H1 (cell line): ENCODE results near the gene ZNF442. TPM values are rescaled to one million over a fixed set of nuclear protein-coding genes. Genes with fewer than 3 reads are reported as not detected.

Experiments
- CTCF ChIA-PET: fragments of 300-600 bp; sonication (Branson Sonifier 250); formaldehyde crosslinking; loops from one replicate; lab custom pipeline; 2021; ENCODE audit not compliant: partially characterized antibody; lab: Charles Lee
- POLR2A ChIA-PET: fragments of 300-600 bp; sonication (Branson Sonifier 250); formaldehyde crosslinking; loops from one replicate; lab custom pipeline; 2021; ENCODE audit warnings: inconsistent platforms; ENCODE audit not compliant: partially characterized antibody; lab: Charles Lee
- DNase-seq, 2 experiments: peaks; one replicate each; pipeline versions ENCODE4 v3.0.0 to v3.0.0-alpha.2; 2010 to 2022; ENCODE audit warnings: low spot score in 2 of 2, low read depth in 1 of 2, mixed read lengths in 1 of 2
- FAIRE-seq: peaks from 2 replicates; lab custom pipeline; 2011; peaks lifted over from hg19 to GRCh38; lab: Jason Lieb, UNC
- H2AFZ ChIP-seq: 2 replicates; pipeline ENCODE4 v1.8.1; 2012; ENCODE audit warnings: low read length, inconsistent platforms
- H2AK5ac ChIP-seq: 2 replicates; pipeline ENCODE4 v1.6.1; 2013; ENCODE audit warnings: low read depth, low read length
- H2BK120ac ChIP-seq: replicated peaks from 2 replicates; pipeline ENCODE3; 2013; ENCODE audit warnings: low read depth, low read length, inconsistent platforms
- H2BK12ac ChIP-seq: 2 replicates; pipeline ENCODE4 v1.6.1; 2013; ENCODE audit warnings: low read depth, low read length
- H2BK15ac ChIP-seq: 2 replicates; pipeline ENCODE4 v1.6.1; 2013; ENCODE audit warnings: low read length
- H2BK20ac ChIP-seq: 2 replicates; pipeline ENCODE4 v1.6.1; 2013; ENCODE audit warnings: low read length
- H2BK5ac ChIP-seq: 2 replicates; pipeline ENCODE4 v1.6.1; 2013; ENCODE audit warnings: low read depth, low read length
- H3K14ac ChIP-seq: 2 replicates; pipeline ENCODE4 v1.6.1; 2013; ENCODE audit warnings: inconsistent platforms; ENCODE audit not compliant: insufficient read length
- H3K18ac ChIP-seq: 2 replicates; pipeline ENCODE4 v1.6.1; 2013; ENCODE audit warnings: low read length; ENCODE audit errors: extremely low read depth
- H3K23ac ChIP-seq: 2 replicates; pipeline ENCODE4 v1.6.1; 2013; ENCODE audit warnings: inconsistent platforms; ENCODE audit not compliant: insufficient read length
- H3K23me2 ChIP-seq: 2 replicates; pipeline ENCODE4 v1.6.1; 2013; ENCODE audit warnings: low read depth, low read length
- H3K27ac ChIP-seq: 2 replicates; pipeline ENCODE4 v1.6.1; 2011; ENCODE audit warnings: low read depth, low read length, inconsistent platforms
- H3K27me3 ChIP-seq, 4 experiments: replicated peaks in 1 of 4; 1 replicate in 1 of 4; 2 replicates in 3 of 4; pipeline versions ENCODE4 v1.6.1 to v1.8.1; 2011 to 2013; ENCODE audit warnings: low read length in 3 of 4, mild to moderate bottlenecking in 3 of 4, inconsistent platforms in 2 of 4, mixed read lengths in 2 of 4, moderate library complexity in 1 of 4; ENCODE audit not compliant: control insufficient read depth in 3 of 4, insufficient read depth in 3 of 4; ENCODE audit errors: extremely low read depth in 1 of 4
- H3K36me3 ChIP-seq, 4 experiments: 2 replicates each; pipeline versions ENCODE4 v1.6.1 to v1.8.1; 2011 to 2013; ENCODE audit warnings: mild to moderate bottlenecking in 4 of 4, low read length in 3 of 4, moderate library complexity in 2 of 4, control low read depth in 1 of 4, inconsistent platforms in 1 of 4; ENCODE audit not compliant: insufficient read depth in 4 of 4, control insufficient read depth in 2 of 4
- H3K4ac ChIP-seq: replicated peaks from 2 replicates; pipeline ENCODE3; 2013; ENCODE audit warnings: low read length, low read depth, mixed read lengths, inconsistent platforms; ENCODE audit not compliant: insufficient read length
- H3K4me1 ChIP-seq, 4 experiments: replicated peaks in 1 of 4; 1 replicate in 1 of 4; 2 replicates in 3 of 4; pipeline versions ENCODE4 v1.6.1 to v1.8.1; 2011 to 2013; ENCODE audit warnings: low read length in 3 of 4, inconsistent platforms in 2 of 4, mixed read lengths in 1 of 4; ENCODE audit not compliant: insufficient read depth in 4 of 4, control insufficient read depth in 3 of 4
- H3K4me2 ChIP-seq, 2 experiments: 2 replicates each; pipeline versions ENCODE4 v1.6.1 to v1.8.1; 2011 to 2013; ENCODE audit warnings: low read depth in 2 of 2, low read length in 2 of 2, control low read depth in 1 of 2, inconsistent platforms in 1 of 2, mild to moderate bottlenecking in 1 of 2; ENCODE audit not compliant: insufficient read depth in 1 of 2
- H3K4me3 ChIP-seq, 4 experiments: fragments of 200-600, 300-600 bp in 1 of 4; sonication (generic), shearing (Covaris generic), sonication (Bioruptor Twin) in 1 of 4; 2 replicates each; pipeline versions ENCODE4 v1.5.1 to v1.8.1; 2011 to 2016; ENCODE audit warnings: low read length in 4 of 4, low read depth in 3 of 4, control low read depth in 2 of 4, inconsistent platforms in 2 of 4, mild to moderate bottlenecking in 2 of 4, mixed read lengths in 1 of 4, moderate library complexity in 1 of 4; ENCODE audit not compliant: insufficient read depth in 2 of 4; ENCODE audit errors: extremely low read depth in 1 of 4
- H3K56ac ChIP-seq: replicated peaks from 2 replicates; pipeline ENCODE3; 2013; ENCODE audit warnings: low read depth, mild to moderate bottlenecking, mixed read lengths, low read length, inconsistent platforms; ENCODE audit not compliant: insufficient read length
- H3K79me1 ChIP-seq: 2 replicates; pipeline ENCODE4 v1.6.1; 2013; ENCODE audit warnings: low read depth, low read length, control low read depth
- H3K79me2 ChIP-seq, 2 experiments: 2 replicates each; pipeline versions ENCODE4 v1.6.1 to v1.8.1; 2012 to 2013; ENCODE audit warnings: low read length in 2 of 2, mild to moderate bottlenecking in 2 of 2, inconsistent platforms in 1 of 2; ENCODE audit not compliant: insufficient read depth in 2 of 2, control insufficient read depth in 1 of 2
- H3K9ac ChIP-seq, 4 experiments: replicated peaks in 1 of 4; 1 replicate in 1 of 4; 2 replicates in 3 of 4; pipeline versions ENCODE4 v1.6.1 to v1.8.1; 2011 to 2013; ENCODE audit warnings: low read depth in 3 of 4, low read length in 3 of 4, control low read depth in 2 of 4, mild to moderate bottlenecking in 2 of 4, moderate library complexity in 2 of 4, inconsistent platforms in 1 of 4; ENCODE audit errors: extremely low read depth in 1 of 4
- H3K9me3 ChIP-seq, 2 experiments: 2 replicates each; pipeline versions ENCODE4 v1.6.1 to v1.8.1; 2012 to 2013; ENCODE audit warnings: mild to moderate bottlenecking in 2 of 2, moderate library complexity in 2 of 2, control low read depth in 1 of 2, inconsistent platforms in 1 of 2, low read depth in 1 of 2, low read length in 1 of 2, mixed read lengths in 1 of 2; ENCODE audit not compliant: insufficient read depth in 2 of 2
- H4K20me1 ChIP-seq, 2 experiments: replicated peaks in 1 of 2; 2 replicates each; pipeline versions ENCODE3 to v1.8.1; 2011 to 2013; ENCODE audit warnings: inconsistent platforms in 2 of 2, low read length in 2 of 2, mild to moderate bottlenecking in 1 of 2; ENCODE audit not compliant: insufficient read depth in 2 of 2, control insufficient read depth in 1 of 2
- H4K5ac ChIP-seq: 2 replicates; pipeline ENCODE4 v1.6.1; 2013; ENCODE audit warnings: low read length, low read depth, mixed read lengths, inconsistent platforms; ENCODE audit not compliant: insufficient read length
- H4K8ac ChIP-seq: 2 replicates; pipeline ENCODE4 v1.8.0; 2013; ENCODE audit warnings: mild to moderate bottlenecking, moderate library complexity, low read length, inconsistent platforms; ENCODE audit not compliant: insufficient read depth; ENCODE audit errors: extremely low read depth
- H4K91ac ChIP-seq: replicated peaks from 2 replicates; pipeline ENCODE3; 2013; ENCODE audit warnings: low read length, mixed read lengths, inconsistent platforms; ENCODE audit not compliant: insufficient read length
- BACH1 ChIP-seq: IDR thresholded peaks from 2 replicates; pipeline ENCODE4 v1.6.1; 2012; ENCODE audit warnings: low read length, improper control_type of control experiment
- CREB1 ChIP-seq: IDR thresholded peaks from 2 replicates; pipeline ENCODE4 v1.6.1; 2012; ENCODE audit warnings: inconsistent platforms
- KDM4A ChIP-seq: IDR thresholded peaks from one replicate; pipeline ENCODE4 v1.7.1; 2012; ENCODE audit warnings: low read depth, mild to moderate bottlenecking, moderate library complexity, low read length, inconsistent platforms; ENCODE audit not compliant: severe bottlenecking
- SIN3A ChIP-seq, 2 experiments: IDR thresholded peaks in 1 of 2; conservative IDR thresholded peaks in 1 of 2; 2 replicates each; pipeline ENCODE4 v1.6.1; 2011 to 2012; ENCODE audit warnings: low read length in 2 of 2, improper control_type of control experiment in 1 of 2, low read depth in 1 of 2, mild to moderate bottlenecking in 1 of 2
- TBP ChIP-seq: IDR thresholded peaks from 2 replicates; pipeline ENCODE4 v1.6.1; 2011; ENCODE audit warnings: low read depth, low read length, improper control_type of control experiment
- WGBS, 2 experiments: shearing (Covaris generic) in 1 of 2; methylation state at CpG; one replicate each; pipeline versions ENCODE4 v1.1.6 to v1.1.7; 2013 to 2015; ENCODE audit warnings: low lambda C conversion rate in 2 of 2, mixed read lengths in 2 of 2, inconsistent platforms in 1 of 2, low coverage in 1 of 2, missing lambda C conversion rate in 1 of 2; ENCODE audit not compliant: insufficient replicate concordance in 2 of 2, insufficient coverage in 1 of 2, insufficient read length in 1 of 2; ENCODE audit errors: extremely low coverage in 1 of 2, missing lambda C conversion rate in 1 of 2; 5-methylcytosine and 5-hydroxymethylcytosine counted together
- polyA plus RNA-seq, 7 experiments: library from polyadenylated mRNA; depleted of rRNA in 3 of 7; stranded (reverse) in 5 of 7; unstranded in 2 of 7; fragments of >200 nt in 5 of 7; fragments of 200-250 nt in 2 of 7; gene quantifications; 1 replicate in 5 of 7; 2 replicates in 1 of 7; 4 replicates in 1 of 7; pipeline versions ENCODE4 v1.2.1 to v1.2.3, GENCODE V29; 2011 to 2013; ENCODE audit warnings: missing spikeins in 2 of 7, mixed read lengths in 2 of 7
- total RNA-seq: library from RNA; stranded (reverse); fragmentation: NEBNext Ultra II Directional; extraction: Animal tissue kit (Norgen Biotek cat#: 25700); gene quantifications from 2 replicates; pipeline ENCODE4 v1.2.1, GENCODE V29; 2021

Gene ZNF442
- total and polyA plus RNA-seq, 2 of the 8 experiments (the other 6 are each of a cell fraction or from before 2014, with no cell fraction given) = 0.60 to 2.4 TPM

DNA sequence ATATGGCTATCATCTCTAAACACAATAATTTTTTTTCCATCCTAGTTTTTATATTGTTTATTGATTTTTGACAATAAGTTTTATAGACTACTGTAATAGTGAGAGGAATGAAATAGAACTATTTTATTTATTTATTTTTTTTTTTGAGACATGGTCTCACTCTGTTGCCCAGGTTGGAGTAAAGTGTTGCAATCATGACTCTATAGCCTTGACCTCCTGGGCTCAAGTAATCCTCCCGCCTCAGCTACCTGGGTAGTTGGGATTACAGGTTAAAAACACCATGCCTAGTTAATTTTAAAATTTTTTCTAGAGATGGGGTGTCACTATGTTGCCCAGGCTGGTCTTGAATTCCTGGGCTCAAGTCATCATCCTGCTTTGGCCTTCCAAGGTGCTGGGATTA lies 8.5 kb upstream of the ZNF442 start:
- Histone ChIP-seq H2BK5ac (no peak overlapping the region), H3K4me3 (no peak overlapping the region), H4K20me1 (no peaks in the 10 kb centered on the region), H3K18ac (no peak overlapping the region), H2AK5ac (no peak overlapping the region), H2BK15ac (no peak overlapping the region), H3K23ac (no peak overlapping the region), H3K27me3 (no peaks in the 10 kb centered on the region), H3K79me1 (no peaks in the 10 kb centered on the region), H2BK20ac (no peak overlapping the region), H2BK120ac (no peak overlapping the region), H2AFZ (no peak overlapping the region), H3K4ac (no peak overlapping the region), H4K91ac (no peak overlapping the region), H3K23me2 (no peaks in the 10 kb centered on the region), H3K56ac (no peak overlapping the region), H4K5ac (no peak overlapping the region), H3K4me2 (no peak overlapping the region), H3K79me2 (no peaks in the 10 kb centered on the region), H3K4me1 (no peaks in the 10 kb centered on the region), H3K9ac (no peak overlapping the region), H4K8ac (no peak overlapping the region), H3K36me3 (no peaks in the 10 kb centered on the region), H3K9me3 (peaks cover 17 to 21% of the 10 kb centered on the region in 2 experiments), H3K14ac (no peak overlapping the region), H3K27ac (no peak overlapping the region), H2BK12ac (no peak overlapping the region)
- DNase-seq (no peak), FAIRE-seq (no peak)
- whole genome bisulfite sequencing, 2 experiments = 100% methylated on average over 1 of the region's 1 CpG; no CpG with 5 or more reads in 1 of the 2 experiments
- ChIA-PET POLR2A (no interaction called here), CTCF (no interaction called here)
- TF ChIP-seq TBP (no peak), BACH1 (no peak), CREB1 (no peak), KDM4A (no peak), SIN3A (conservative IDR thresholded peaks at IDR 0.05 in 1 of 2, IDR thresholded peaks at IDR 0.05 in 1 of 2; ENCODE audit: low read depth in 1 of 2, low read length in 2 of 2) (no peak)
